NCI-H510A (cell line): ENCODE data around the gene TMEM109.

ENCODE experiments used
- DNase-seq: peaks from one replicate; lab custom pipeline; 2025; lab: John Stamatoyannopoulos, UW

TMEM109 gene

GRCh38 chr11:60942219-60942618, 28.3 kb downstream of the TMEM109 start:
- no peak for DNase-seq

- DNase-seq, result peak; percentile 81
These were observed 29.1 kb downstream of the TMEM109 start for GRCh38 chr11:60942970-60943565.

- no peak for DNase-seq
These were observed 30.7 kb downstream of the TMEM109 start for GRCh38 chr11:60944490-60945294.

DNA sequence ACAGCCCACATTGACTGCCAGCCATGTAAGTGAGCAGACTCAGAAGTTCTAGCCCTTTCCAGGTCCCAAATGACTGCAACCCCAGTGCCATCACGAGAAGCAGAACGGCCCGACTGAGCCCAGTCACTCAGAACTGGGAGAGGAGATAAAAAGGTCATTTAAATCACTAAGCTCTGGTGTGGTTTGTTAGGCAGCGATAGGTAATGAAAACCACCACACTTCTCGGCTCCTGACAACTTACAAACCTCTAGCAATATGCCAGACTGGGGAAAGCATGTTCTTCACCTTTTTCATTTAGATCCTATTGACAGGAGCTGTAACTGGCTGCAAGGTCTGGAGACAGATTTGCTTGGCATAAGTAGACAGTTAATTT, 31.3 kb downstream of the TMEM109 start:
- no peak for DNase-seq

GRCh38 chr11:60946601-60947264, 32.8 kb downstream of the TMEM109 start:
- DNase-seq, result no peak

DNA sequence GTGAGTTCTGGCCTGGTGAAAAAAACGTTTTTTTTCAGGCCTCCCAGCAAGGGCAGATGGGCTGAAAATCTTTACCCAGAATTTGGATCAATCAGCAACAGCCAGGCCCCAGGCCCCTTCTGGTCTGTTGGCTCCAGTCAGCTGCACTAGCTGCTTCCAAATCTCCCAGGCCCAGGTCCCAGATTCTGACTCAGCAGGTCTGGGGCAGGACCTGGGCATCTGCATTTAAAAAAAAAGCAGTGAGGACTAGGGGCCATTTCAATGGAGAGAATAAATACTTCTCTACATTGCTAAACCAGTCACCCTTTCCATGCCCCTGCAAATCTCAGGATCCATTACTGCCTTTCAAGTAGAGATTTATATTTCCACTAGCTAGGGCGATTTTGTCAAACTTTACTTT, 33.7 kb downstream of the TMEM109 start:
- no peak for DNase-seq

GRCh38 chr11:60948250-60948649, 34.3 kb downstream of the TMEM109 start:
- no peak for DNase-seq

GRCh38 chr11:60950024-60950423, 36.1 kb downstream of the TMEM109 start:
- no peak for DNase-seq

DNA sequence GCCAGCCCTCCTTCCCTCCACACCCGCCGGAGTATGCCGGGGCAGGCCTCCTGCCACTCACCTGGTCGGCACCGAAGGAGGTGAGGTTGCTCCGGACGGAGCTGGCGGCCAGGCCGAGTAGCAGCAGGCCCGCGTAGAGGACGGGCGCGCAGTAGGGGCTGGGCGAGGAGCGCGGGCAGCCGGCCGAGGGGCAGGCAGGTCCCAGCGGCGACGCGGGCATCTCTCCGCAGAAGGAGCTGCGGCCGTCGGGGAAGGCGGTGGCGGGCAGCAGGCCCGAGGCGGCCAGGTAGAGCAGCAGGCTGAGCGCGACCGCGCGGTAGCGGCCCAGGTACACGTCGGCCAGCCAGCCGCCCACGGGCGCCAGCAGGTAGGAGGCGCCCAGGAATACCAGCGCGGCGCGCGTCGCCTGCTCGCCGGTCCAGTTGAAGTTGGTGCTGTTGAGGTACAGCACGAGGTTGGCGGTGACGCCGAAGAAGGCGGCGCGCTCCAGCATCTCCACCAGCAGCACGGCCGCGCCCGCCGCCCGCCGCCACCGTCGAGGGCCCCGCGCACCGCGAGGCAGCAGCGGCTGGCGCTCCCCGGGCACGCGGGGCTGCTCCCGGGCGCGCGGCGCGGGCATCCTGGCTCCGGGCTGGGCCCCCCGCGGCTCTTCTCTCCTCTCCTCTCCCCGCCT, 37.1 kb downstream of the TMEM109 start:
- no peak for DNase-seq

DNA sequence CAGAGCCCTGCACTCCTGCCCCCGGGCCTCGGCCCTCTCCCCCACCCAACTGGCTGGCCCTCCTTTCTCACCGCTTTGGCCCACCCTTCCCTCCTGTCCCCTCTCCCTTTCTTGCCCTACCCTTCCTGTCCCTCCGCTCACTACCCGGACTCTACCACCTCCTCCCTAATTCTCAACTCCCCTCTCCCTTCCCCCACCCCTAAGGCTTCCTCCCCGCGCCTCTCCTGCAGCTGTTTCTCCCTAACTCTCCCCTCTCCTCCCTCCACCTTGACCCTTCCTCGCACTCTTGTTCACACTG, 37.6 kb downstream of the TMEM109 start:
- DNase-seq, result no peak

- no peak for DNase-seq
These were observed 38.2 kb downstream of the TMEM109 start, which contains the start of gene SLC15A3 for GRCh38 chr11:60951904-60952741. Gene SLC15A3 (minus strand): TSS chr11:60952176. CDS start chr11:60951551, 625 bp downstream.

- DNase-seq, result no peak
These were observed 38.8 kb downstream of the TMEM109 start for GRCh38 chr11:60952742-60953170.

GRCh38 chr11:60953781-60954180, 39.8 kb downstream of the TMEM109 start:
- DNase-seq, result no peak

- DNase-seq, result no peak
These were observed 40.5 kb downstream of the TMEM109 start for GRCh38 chr11:60954421-60954820.

- DNase-seq, result no peak
These were observed 41.6 kb downstream of the TMEM109 start for GRCh38 chr11:60955571-60955970.

DNA sequence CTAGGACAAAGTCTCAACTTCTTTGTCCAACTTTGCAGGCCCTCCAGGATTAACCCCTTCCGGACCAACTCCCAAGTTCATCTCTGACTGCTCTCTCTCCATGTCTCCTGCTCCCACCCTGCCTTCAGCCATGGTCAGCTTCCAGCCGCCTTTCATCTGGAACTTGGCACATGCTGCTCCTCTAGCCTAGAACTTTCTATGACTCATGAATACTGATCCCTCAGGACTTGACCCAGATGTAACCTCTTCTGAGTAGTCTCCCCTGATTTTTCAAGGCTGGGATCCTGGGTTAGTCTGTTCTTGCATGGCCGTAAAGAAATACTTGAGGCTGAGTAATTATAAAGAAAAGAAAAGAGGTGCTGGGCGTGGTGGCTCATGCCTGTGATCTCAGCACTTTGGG, 43.2 kb downstream of the TMEM109 start:
- DNase-seq, result no peak

- DNase-seq, result no peak
These were observed 45.5 kb downstream of the TMEM109 start for GRCh38 chr11:60959431-60959830.

GRCh38 chr11:60960405-60960804, 46.4 kb downstream of the TMEM109 start:
- DNase-seq, result no peak

DNA sequence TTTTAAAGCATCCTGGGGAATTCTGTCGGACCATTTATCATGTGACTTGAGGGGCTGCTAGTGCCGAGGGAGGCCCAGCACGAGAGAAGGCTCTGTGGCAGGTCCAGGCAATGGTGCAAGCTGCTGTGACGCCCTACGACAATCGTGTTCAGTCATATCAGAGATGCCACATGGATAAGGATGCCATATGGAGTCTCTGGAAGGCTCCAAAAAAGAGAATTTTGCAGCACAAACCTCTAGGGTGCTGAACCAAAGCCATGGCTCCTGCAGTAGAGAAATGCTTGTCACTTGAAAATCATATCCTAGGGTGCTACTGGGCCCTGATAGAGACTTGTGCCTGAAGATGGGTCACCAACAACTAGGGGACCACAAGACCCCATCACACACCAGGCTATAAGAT, 50.8 kb downstream of the TMEM109 start:
- no peak for DNase-seq

GRCh38 chr11:60966890-60967289, 52.9 kb downstream of the TMEM109 start:
- no peak for DNase-seq

DNA sequence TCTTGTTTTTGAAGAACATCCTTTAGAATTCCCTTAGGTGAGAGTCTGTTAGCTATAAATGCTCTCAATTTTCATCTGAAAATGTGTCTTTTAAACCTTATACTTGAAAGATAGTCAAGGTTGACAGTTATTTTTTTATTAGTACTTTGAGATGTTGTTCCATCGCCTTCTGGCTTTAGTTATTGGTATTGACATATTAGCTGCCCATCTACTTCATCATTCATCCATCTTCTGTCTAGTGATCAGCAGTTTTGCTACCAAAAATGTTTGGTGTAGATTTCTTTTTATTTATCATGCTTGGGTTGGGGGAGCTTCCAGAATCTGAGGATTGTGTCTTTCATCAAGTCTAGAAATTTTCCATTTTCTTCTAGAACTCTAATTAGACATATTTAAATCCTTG, 54.3 kb downstream of the TMEM109 start:
- no peak for DNase-seq

GRCh38 chr11:60970369-60970774, 56.4 kb downstream of the TMEM109 start:
- DNase-seq, result no peak
